Activated CD8-positive, alpha-beta memory T cell treated with anti-CD3 and anti-CD28 coated beads, Interleukin-2, amount 50 U/mL, for 1 hour (primary cell): ENCODE data around the gene NKPD1.
"Not testable (repeated sequence)": the region's sequence is repeated elsewhere in the genome, so short reads cannot be mapped to it uniquely, and the experiment has no call there.

Source experiments
- DNase-seq: peaks from one replicate; pipeline ENCODE4 v3.0.0-alpha.2; 2020; ENCODE audit errors: extremely low read depth

The NKPD1 gene

GRCh38 chr19:45140144-45140503 lies 20.7 kb downstream of the NKPD1 start:
- DNase-seq: no peak

DNA sequence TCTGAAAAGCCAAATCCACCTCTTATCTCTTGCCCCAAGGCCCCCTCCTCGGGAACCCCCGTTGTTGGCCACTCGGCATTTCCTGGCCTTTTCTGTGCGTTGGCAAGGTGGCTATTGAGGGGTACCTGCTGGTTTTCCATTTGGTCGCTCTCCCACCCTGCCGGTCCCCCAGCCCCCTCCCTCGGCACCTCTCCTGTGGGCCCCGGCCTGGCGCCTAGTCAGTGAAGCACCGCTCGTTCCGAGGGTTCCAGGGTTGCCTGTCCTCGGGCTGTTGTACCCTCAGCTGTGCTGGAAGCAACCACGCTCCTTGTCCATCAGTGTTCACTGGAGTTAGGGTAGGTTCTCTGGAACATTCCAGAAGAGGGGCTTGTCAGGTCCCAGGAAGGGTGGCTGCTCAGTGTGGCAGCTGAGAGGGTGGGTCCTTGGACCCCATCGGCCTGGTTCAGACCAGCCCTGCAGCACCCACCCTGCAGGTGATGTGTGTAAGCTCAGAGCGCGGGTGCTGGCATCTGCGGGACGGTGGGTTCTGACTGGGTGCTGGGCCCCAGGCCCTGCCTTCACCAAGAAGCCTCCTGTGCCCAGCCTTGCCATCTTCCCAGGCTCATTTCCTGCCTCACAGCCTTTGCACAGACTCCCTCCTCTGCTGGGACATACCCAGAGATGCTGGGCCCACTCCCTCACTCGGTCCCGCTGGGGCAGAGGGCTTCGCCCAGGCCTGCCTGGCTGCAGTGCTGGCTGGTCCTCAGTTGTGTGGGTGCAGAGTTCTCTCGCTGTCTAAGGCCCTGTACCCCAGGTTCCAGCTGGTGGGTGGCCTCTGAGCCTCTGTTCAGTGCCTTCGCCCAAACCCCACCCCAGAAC lies 21.3 kb downstream of the NKPD1 start:
- no peak for DNase-seq

DNA sequence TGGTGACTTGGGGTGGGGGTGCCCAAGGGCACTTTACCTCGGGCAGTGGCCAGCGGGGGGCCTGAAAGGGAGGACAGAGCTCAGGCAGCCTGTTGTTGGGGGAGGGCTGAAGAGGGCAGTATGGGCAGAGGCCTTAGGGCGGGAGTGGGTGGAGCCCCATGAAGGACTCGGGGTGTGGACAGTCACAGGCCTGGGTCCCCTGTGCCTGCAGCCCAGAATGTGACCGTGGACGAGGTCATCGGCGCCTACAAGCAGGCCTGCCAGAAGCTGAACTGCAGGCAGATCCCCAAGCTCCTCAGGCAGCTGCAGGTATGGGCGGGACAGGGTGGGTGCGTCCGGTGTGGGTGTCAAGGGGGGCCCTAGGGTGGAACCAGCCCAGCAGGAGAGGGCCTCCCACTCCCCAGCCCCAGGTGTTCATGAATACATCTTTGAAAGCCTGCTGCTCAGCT lies 22.5 kb downstream of the NKPD1 start:
- no peak for DNase-seq

GRCh38 chr19:45137179-45137761 lies 23.5 kb downstream of the NKPD1 start:
- no peak for DNase-seq

GRCh38 chr19:45136507-45137178 lies 24.1 kb downstream of the NKPD1 start:
- DNase-seq: no peak

DNA sequence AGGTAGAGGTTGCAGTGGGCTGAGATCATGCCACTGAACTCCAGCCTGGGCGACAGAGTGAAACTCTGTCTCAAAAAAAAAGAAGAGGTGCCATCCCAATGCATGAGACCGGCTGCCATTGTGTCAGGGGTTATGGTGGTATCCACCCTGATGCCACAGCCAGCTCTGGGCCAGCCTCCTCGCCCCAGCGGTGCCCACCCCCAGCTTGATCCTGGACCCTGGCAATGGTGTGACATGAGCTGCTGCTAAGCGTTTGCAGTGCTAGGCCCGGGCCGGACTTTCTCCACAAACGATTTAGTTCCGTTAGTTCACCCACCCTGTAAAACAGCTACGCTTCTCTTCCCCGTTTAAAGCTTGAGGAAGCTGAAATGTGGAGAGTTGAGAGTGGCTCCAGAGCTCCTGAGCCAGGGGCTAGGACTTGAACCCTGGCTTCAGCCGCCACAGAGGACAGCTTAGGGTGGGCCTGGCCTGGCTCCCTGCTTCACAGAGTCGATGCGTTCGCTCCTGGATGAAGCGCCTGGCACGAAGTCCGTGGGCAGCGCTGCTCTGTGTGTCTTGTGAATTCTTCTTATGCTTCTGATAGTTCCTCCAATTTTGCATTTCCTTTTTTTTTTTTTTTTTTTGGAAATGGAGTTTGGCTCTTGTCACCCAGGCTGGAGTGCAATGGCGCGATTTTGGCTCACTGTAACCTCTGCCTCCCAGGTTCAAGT lies 25.5 kb downstream of the NKPD1 start:
- DNase-seq: no peak

DNA sequence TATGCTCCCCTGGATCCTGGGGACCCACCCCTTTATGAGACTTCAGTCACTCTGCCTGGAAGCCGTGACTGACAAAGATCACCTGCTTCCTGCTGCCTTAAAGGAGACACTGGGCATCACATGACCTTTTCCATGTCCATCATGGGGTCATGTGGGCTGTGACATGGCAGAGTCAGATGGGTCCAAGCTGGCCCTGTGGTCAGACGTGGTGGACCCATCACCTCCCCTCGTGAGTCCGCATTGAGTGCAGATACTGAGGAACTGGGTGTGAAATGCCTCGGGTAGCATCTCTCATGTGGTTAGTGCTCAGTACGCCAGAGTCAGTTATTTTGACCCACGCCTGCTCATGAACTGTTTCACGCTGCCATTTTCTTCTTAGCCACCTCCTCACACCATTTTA lies 27.1 kb downstream of the NKPD1 start:
- DNase-seq: no peak

DNA sequence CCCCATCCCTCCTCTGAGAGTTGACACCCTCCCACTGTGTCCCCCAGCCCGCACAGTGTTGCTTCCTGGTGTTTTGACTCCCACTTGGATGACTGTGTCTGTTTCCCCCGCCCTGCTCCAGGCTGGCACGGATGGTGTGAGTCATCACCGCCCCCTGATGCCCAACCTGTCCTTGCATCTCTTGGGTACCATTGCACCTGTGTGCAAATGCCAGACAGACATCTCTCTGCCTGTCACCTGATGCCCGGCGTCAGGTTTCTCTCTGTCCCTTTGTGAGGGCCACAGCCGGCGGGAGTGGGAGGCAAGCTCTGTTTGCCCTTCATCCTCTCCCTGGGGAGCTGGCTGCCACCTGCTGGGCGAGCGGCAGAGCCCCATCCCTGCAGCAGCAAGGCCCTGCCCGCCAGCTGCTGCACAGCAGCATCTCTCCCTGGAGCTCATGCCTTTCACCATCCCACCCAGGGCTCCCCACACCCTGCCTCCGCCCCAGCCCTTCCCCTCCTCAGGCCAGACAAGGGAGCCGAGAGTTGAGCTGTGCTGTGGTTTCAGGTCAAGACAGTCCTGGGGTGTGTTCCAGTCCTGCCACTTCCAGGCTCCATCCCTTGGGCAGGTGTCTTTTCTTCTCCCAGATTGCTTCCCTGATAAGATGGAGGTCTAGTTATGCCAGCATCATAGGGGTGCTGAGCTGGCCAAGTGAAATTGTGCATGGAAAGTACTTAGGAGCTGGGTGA lies 29.7 kb downstream of the NKPD1 start:
- no peak for DNase-seq

DNA sequence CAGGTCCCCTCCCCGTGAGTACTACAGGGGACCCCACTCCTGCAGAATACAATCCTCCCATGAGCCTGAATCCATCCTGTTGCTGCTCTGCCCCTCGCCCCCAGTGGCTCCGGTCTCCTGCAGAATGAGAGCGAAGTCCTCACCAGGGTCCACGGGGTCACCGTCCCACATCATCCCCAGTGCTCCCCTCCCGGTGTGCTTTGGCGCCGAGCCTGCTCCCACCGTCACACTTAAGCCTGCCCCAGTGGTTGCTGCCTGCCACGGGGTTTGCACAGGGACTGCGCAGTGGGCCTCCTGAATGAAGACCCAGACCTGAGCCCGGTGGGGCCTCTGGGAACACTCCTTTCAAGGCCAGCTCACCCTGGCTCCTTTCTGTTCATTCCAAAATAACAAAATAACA lies 30.5 kb downstream of the NKPD1 start:
- no peak for DNase-seq

DNA sequence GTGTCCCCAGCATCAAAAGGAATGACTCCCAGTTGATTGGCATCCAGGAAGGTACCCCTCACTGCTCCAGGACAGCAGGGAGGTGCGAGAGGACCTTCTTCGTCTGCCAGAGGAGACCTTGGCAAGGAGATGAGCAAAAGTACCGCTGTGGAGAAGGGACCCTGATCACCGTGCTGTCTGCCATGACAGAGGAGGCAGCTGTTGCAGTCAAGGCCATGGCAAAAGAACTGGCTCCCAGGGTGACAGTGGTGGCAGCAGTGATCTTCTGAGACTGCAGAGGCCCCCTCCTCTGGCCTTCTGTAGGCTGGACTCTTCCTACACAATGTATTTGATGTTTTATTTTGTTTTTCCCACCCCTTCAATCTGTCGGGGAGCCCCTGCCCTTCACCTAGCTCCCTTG lies 32.0 kb downstream of the NKPD1 start:
- no peak for DNase-seq

- no peak for DNase-seq
Measured at GRCh38 chr19:45128146-45128545, 32.6 kb downstream of the NKPD1 start.

GRCh38 chr19:45126654-45127053 lies 34.1 kb downstream of the NKPD1 start:
- DNase-seq: no peak

DNA sequence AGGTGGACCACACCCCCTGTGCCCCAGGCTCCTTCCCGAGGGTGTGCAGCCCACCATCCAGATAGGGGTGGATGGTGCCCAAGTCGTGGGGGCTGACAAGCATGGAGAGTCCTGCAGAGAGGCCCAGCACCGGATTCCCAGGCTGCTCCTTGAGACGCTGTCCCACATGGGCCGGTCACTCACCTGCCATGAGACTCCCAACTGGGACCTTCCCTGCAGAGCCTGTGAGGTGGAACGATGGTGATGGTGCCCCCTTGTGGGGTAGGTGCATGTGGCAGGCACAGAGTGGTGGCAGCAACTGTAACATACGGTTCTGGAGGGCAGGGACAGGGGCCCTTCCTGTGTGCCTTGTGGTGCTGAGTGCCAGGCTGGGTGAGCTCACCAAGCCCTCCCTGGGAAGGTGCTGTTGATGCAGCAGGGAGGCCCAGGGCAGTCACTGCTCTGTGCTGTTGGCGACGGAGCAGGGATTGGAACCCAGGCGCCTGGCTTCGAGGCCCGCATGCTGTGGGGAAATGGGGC lies 34.7 kb downstream of the NKPD1 start:
- DNase-seq: peak; percentile 19

GRCh38 chr19:45125360-45125759 lies 35.4 kb downstream of the NKPD1 start:
- DNase-seq: no peak

- no peak for DNase-seq
Measured at GRCh38 chr19:45124021-45124420, 36.8 kb downstream of the NKPD1 start.

- DNase-seq: no peak
Measured at GRCh38 chr19:45123440-45123850, 37.3 kb downstream of the NKPD1 start.

DNA sequence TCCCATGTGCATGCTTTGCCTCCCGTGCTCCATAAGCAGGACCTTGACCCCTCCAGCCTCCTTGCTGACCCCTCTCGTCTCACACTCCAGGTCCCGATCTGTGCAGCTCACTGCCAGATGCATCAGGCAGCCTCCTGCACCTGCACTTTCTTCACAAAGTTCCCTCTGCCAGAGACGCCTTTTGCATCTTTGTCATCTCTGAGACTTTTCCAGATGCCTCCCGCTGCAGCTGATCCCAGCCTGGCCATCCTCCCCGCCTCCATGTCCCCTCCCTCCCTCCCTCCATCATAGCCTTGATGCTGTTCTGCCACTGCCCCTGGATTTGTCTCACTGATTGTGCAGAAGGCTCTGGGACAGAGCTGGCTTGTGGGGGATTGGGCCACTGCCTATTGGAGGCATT lies 38.0 kb downstream of the NKPD1 start:
- no peak for DNase-seq

DNA sequence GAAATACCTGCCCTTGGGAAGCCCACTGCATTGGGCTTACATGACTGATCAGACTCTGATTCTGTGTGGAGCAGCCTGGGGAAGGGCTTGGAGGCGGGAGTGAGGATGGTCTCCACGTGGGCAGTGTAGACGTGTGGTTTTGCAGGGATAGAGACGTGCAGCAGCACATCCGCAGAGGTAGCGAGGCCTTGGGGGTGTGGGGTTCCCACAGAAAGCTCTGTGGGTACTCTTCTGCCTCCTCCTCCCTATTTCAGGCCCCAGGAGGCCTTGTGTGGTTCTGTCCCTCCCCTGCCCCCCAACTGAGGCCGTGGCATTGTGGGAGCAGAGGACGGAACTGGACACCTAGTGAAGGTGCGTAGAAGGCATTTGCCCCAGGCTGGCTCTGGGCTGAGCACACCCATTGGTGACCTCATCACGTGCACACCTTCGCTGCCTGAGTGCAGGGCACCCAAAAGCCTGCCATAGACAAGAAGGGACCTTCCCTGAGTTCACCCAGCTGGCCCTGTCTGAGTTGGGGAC lies 38.9 kb downstream of the NKPD1 start:
- DNase-seq: no peak

- no peak for DNase-seq
Measured at GRCh38 chr19:45119582-45119981, 41.2 kb downstream of the NKPD1 start.

- not testable (repeated sequence) for DNase-seq
Measured at GRCh38 chr19:45118591-45119355, 42.0 kb downstream of the NKPD1 start.
